K562 (cell line): ENCODE measurements around the gene SAP30BP. TPM values are rescaled to one million over a fixed set of nuclear protein-coding genes. Genes with fewer than 3 reads are reported as not detected.

ENCODE experiments used
- CEBPB ChIP-seq: fragments of 450-650 bp; IDR thresholded peaks from 2 replicates; pipeline ENCODE4 v1.6.1; 2016; ENCODE audit warnings: missing genetic modification characterization, missing compliant biosample characterization
- HDAC2 ChIP-seq: fragments of 450-650 bp; IDR thresholded peaks from 2 replicates; pipeline ENCODE4 v1.6.1; 2016; ENCODE audit warnings: mild to moderate bottlenecking
- JUND ChIP-seq, 2 experiments: IDR thresholded peaks; 2 replicates in 1 of 2; 3 replicates in 1 of 2; pipeline ENCODE4 v1.6.1; 2011; ENCODE audit warnings: borderline replicate concordance in 2 of 2, low read depth in 2 of 2, low read length in 2 of 2, improper control_type of control experiment in 1 of 2, missing biosample characterization in 1 of 2, missing genetic modification characterization in 1 of 2, missing genetic modification reagents in 1 of 2
- MAZ ChIP-seq, 2 experiments: fragments of 450-650 bp in 1 of 2; sonication (generic) in 1 of 2; formaldehyde crosslinking; IDR thresholded peaks in 1 of 2; conservative IDR thresholded peaks in 1 of 2; 2 replicates each; pipeline versions ENCODE4 v1.4.0 to v1.5.0; 2020; ENCODE audit warnings: mild to moderate bottlenecking in 1 of 2, missing genetic modification reagents in 1 of 2
- NFYB ChIP-seq: IDR thresholded peaks from 2 replicates; pipeline ENCODE4 v1.6.1; 2011; ENCODE audit warnings: mild to moderate bottlenecking, moderate library complexity; ENCODE audit not compliant: insufficient read length; ENCODE audit errors: extremely low read depth
- NUFIP1 ChIP-seq: fragments of 450-650 bp; IDR thresholded peaks from 2 replicates; pipeline ENCODE4 v1.6.1; 2018; ENCODE audit not compliant: partially characterized antibody
- PATZ1 ChIP-seq: fragments of 250-450 bp; sonication (Bioruptor Pico); IDR thresholded peaks from 2 replicates; pipeline ENCODE4 v1.5.0; 2020; ENCODE audit warnings: mild to moderate bottlenecking, borderline replicate concordance
- SETDB1 ChIP-seq: IDR thresholded peaks from one replicate; pipeline ENCODE4 v1.6.1; 2012; ENCODE audit warnings: low read length, control low read depth, inconsistent platforms
- SIRT6 ChIP-seq: IDR thresholded peaks from one replicate; pipeline ENCODE4 v1.6.1; 2012; ENCODE audit warnings: low read depth, mild to moderate bottlenecking, control low read depth, inconsistent platforms, low read length, moderate library complexity
- SRSF7 ChIP-seq: fragments of 200-400 bp; formaldehyde crosslinking; optimal IDR thresholded peaks from 2 replicates; pipeline ENCODE3; 2017; ENCODE audit warnings: mild to moderate bottlenecking, low read depth, low read length
- polyA plus RNA-seq, 8 experiments: library from polyadenylated mRNA; depleted of rRNA in 4 of 8; stranded (reverse) in 5 of 8; unstranded in 3 of 8; fragments of >200 nt; fragmentation: Nextera tagmentation in 2 of 8; fragmentation: Illumina TruSeq in 1 of 8; extraction: Ambion mirVana in 2 of 8; extraction: Trizol in 1 of 8; gene quantifications; 2 replicates each; pipeline versions ENCODE4 v1.2.1 to v1.2.3, GENCODE V29; 2011 to 2014; ENCODE audit warnings: inconsistent platforms in 1 of 8, missing spikeins in 1 of 8
- total RNA-seq, 7 experiments: library from RNA; depleted of rRNA in 6 of 7; stranded (reverse); fragments of >200 nt in 6 of 7; fragmentation: Illumina TruSeq in 2 of 7; extraction: Trizol in 2 of 7; gene quantifications; 2 replicates each; pipeline versions ENCODE4 v1.2.1 to v1.2.3, GENCODE V29; 2011 to 2021; ENCODE audit warnings: low replicate concordance in 1 of 7
- TF ChIP-seq, protein P1 (sequence below): sonication (generic); formaldehyde crosslinking; IDR thresholded peaks from 2 replicates; pipeline ENCODE4 v1.8.0; 2023; ENCODE audit warnings: missing genetic modification reagents, mild to moderate bottlenecking, borderline replicate concordance
- TF ChIP-seq, protein P2 (sequence below): fragments of 250-450 bp; sonication (Bioruptor Pico); IDR thresholded peaks from 2 replicates; pipeline ENCODE4 v1.4.0; 2020; ENCODE audit warnings: mild to moderate bottlenecking

The SAP30BP gene
- total and polyA plus RNA-seq, 9 of the 15 experiments (the other 6 are each of a cell fraction or from before 2014, with no cell fraction given) = 45.3 to 154 (median 71.7) TPM

- TF ChIP-seq SRSF7 (no peak), NUFIP1 (no peak), CEBPB (tag) (no peak), SIRT6 (no peak), MAZ (CRISPR knock-in tag; conservative IDR thresholded peaks at IDR 0.05 in 1 of 2, IDR thresholded peaks at IDR 0.05 in 1 of 2) (peak in 1 of 2 experiments; percentile 47; a peak in 1 of 4 replicates), NFYB (no peak), PATZ1 (CRISPR knock-in tag) (no peak), JUND (IDR thresholded peaks at IDR 0.05; ENCODE audit: borderline replicate concordance, low read depth, low read length) (peak; percentile 43; the same call in 1 of the 2 replicates), JUND (tag; IDR thresholded peaks at IDR 0.05; ENCODE audit: borderline replicate concordance, low read depth, low read length) (no peak; the same call in 2 of the 3 replicates), HDAC2 (peak; percentile 58; the same call in 1 of the 2 replicates), SETDB1 (no peak)
- TF ChIP-seq, protein P1, sequence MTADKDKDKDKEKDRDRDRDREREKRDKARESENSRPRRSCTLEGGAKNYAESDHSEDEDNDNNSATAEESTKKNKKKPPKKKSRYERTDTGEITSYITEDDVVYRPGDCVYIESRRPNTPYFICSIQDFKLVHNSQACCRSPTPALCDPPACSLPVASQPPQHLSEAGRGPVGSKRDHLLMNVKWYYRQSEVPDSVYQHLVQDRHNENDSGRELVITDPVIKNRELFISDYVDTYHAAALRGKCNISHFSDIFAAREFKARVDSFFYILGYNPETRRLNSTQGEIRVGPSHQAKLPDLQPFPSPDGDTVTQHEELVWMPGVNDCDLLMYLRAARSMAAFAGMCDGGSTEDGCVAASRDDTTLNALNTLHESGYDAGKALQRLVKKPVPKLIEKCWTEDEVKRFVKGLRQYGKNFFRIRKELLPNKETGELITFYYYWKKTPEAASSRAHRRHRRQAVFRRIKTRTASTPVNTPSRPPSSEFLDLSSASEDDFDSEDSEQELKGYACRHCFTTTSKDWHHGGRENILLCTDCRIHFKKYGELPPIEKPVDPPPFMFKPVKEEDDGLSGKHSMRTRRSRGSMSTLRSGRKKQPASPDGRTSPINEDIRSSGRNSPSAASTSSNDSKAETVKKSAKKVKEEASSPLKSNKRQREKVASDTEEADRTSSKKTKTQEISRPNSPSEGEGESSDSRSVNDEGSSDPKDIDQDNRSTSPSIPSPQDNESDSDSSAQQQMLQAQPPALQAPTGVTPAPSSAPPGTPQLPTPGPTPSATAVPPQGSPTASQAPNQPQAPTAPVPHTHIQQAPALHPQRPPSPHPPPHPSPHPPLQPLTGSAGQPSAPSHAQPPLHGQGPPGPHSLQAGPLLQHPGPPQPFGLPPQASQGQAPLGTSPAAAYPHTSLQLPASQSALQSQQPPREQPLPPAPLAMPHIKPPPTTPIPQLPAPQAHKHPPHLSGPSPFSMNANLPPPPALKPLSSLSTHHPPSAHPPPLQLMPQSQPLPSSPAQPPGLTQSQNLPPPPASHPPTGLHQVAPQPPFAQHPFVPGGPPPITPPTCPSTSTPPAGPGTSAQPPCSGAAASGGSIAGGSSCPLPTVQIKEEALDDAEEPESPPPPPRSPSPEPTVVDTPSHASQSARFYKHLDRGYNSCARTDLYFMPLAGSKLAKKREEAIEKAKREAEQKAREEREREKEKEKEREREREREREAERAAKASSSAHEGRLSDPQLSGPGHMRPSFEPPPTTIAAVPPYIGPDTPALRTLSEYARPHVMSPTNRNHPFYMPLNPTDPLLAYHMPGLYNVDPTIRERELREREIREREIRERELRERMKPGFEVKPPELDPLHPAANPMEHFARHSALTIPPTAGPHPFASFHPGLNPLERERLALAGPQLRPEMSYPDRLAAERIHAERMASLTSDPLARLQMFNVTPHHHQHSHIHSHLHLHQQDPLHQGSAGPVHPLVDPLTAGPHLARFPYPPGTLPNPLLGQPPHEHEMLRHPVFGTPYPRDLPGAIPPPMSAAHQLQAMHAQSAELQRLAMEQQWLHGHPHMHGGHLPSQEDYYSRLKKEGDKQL (CRISPR knock-in tag) = no peak
- TF ChIP-seq, protein P2, sequence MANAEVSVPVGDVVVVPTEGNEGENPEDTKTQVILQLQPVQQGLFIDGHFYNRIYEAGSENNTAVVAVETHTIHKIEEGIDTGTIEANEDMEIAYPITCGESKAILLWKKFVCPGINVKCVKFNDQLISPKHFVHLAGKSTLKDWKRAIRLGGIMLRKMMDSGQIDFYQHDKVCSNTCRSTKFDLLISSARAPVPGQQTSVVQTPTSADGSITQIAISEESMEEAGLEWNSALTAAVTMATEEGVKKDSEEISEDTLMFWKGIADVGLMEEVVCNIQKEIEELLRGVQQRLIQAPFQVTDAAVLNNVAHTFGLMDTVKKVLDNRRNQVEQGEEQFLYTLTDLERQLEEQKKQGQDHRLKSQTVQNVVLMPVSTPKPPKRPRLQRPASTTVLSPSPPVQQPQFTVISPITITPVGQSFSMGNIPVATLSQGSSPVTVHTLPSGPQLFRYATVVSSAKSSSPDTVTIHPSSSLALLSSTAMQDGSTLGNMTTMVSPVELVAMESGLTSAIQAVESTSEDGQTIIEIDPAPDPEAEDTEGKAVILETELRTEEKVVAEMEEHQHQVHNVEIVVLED (CRISPR knock-in tag) = no peak
Measured at GRCh38 chr17:75633486-75634375, 33.4 kb upstream of the SAP30BP start (continued).
